GM21576 (cell line): Measurements from ENCODE around the gene DAGLA.
"Not testable (repeated sequence)": the region's sequence is repeated elsewhere in the genome, so short reads cannot be mapped to it uniquely, and the experiment has no call there.

Experiments used
- ATAC-seq: cut with Tn5 transposase; IDR thresholded peaks from one replicate; pipeline ENCODE4 v1.9.1; 2021; ENCODE audit warnings: mild to moderate bottlenecking, moderate library complexity; ENCODE audit not compliant: unreplicated experiment

DAGLA gene

GRCh38 chr11:61659413-61660196 lies 20.6 kb upstream of the DAGLA start:
- no peak for ATAC-seq

- not testable (repeated sequence) for ATAC-seq
Observed at GRCh38 chr11:61660997-61661396, 19.2 kb upstream of the DAGLA start.

- no peak for ATAC-seq
Observed at GRCh38 chr11:61666684-61667297, 13.4 kb upstream of the DAGLA start.

- ATAC-seq: no peak
Observed at GRCh38 chr11:61667684-61668305, 12.4 kb upstream of the DAGLA start.

GRCh38 chr11:61669417-61669816 lies 10.8 kb upstream of the DAGLA start:
- no peak for ATAC-seq

- no peak for ATAC-seq
Observed at GRCh38 chr11:61670626-61671025, 9.6 kb upstream of the DAGLA start.

- ATAC-seq: no peak
Observed at GRCh38 chr11:61671527-61671926, 8.7 kb upstream of the DAGLA start.

- ATAC-seq: not testable (repeated sequence)
Observed at GRCh38 chr11:61673946-61674467, 6.2 kb upstream of the DAGLA start.

GRCh38 chr11:61675826-61676225 lies 4.4 kb upstream of the DAGLA start:
- no peak for ATAC-seq

- ATAC-seq: no peak
Observed at GRCh38 chr11:61679296-61679695, 895 bp upstream of the DAGLA start.

- ATAC-seq: no peak
Observed at GRCh38 chr11:61680622-61681221, 531 bp downstream of the DAGLA start.

- ATAC-seq: no peak
Observed at GRCh38 chr11:61682093-61682732, 2.0 kb downstream of the DAGLA start.

- ATAC-seq: no peak
Observed at GRCh38 chr11:61682906-61683675, 2.9 kb downstream of the DAGLA start.

- ATAC-seq: no peak
Observed at GRCh38 chr11:61683961-61684869, 4.0 kb downstream of the DAGLA start.

- ATAC-seq: no peak
Observed at GRCh38 chr11:61684870-61685616, 4.9 kb downstream of the DAGLA start.

- no peak for ATAC-seq
Observed at GRCh38 chr11:61685617-61685967, 5.4 kb downstream of the DAGLA start.

- no peak for ATAC-seq
Observed at GRCh38 chr11:61686066-61686465, 5.9 kb downstream of the DAGLA start.

- no peak for ATAC-seq
Observed at GRCh38 chr11:61686469-61686868, 6.3 kb downstream of the DAGLA start.

- ATAC-seq: no peak
Observed at GRCh38 chr11:61687420-61687819, 7.2 kb downstream of the DAGLA start.
